PC-3 (cell line): ENCODE measurements around the gene PDGFB. TPM values are rescaled to one million over a fixed set of nuclear protein-coding genes. Genes with fewer than 3 reads are reported as not detected.

ENCODE experiments used
- ATAC-seq: fragments of 200-7000 bp; cut with Tn5 transposase; 2 replicates; pipeline ENCODE4 v1.9.1; 2020; ENCODE audit warnings: mild to moderate bottlenecking, moderate library complexity
- BruUV-seq: library from RNA; stranded (reverse); fragments of 400-500 nt; replicated peaks from 2 replicates; lab custom pipeline; 2021; lab: Mats Ljungman, UMichigan
- CTCF ChIA-PET: fragments of 300-600 bp; sonication (Branson Sonifier 250); formaldehyde crosslinking; loops from one replicate; lab custom pipeline; 2022; ENCODE audit warnings: antibody characterized with exemption; lab: Charles Lee
- POLR2A ChIA-PET: fragments of 300-600 bp; sonication (Branson Sonifier 250); formaldehyde crosslinking; loops from one replicate; lab custom pipeline; 2022; ENCODE audit warnings: antibody characterized with exemption; ENCODE audit not compliant: unreplicated experiment; lab: Charles Lee
- DNase-seq: peaks from one replicate; pipeline ENCODE4 v3.0.0-alpha.2; 2015
- H2AFZ ChIP-seq: fragments of 300-600 bp; sonication (generic); 2 replicates; pipeline ENCODE4 v1.6.0; 2016; ENCODE audit warnings: antibody characterized with exemption, low read length
- H3F3A ChIP-seq: fragments of 300-600 bp; sonication (generic); one replicate; pipeline ENCODE4 v1.6.0; 2017; ENCODE audit warnings: antibody characterized with exemption, low read length, control low read depth, mild to moderate bottlenecking; ENCODE audit not compliant: unreplicated experiment
- H3K27ac ChIP-seq: fragments of 300-600 bp; sonication (generic); 2 replicates; pipeline ENCODE4 v1.5.1; 2016; ENCODE audit warnings: mild to moderate bottlenecking, low read length
- H3K27me3 ChIP-seq: fragments of 300-600 bp; sonication (generic); 2 replicates; pipeline ENCODE4 v1.6.1; 2016; ENCODE audit warnings: low read length, mixed read lengths
- H3K36me3 ChIP-seq: fragments of 300-600 bp; sonication (generic); 2 replicates; pipeline ENCODE4 v1.6.1; 2016; ENCODE audit warnings: low read depth, mixed run types, low read length, mixed read lengths
- H3K4me1 ChIP-seq: fragments of 300-600 bp; sonication (generic); 2 replicates; pipeline ENCODE4 v1.5.1; 2016; ENCODE audit warnings: low read length; ENCODE audit not compliant: insufficient read depth
- H3K4me2 ChIP-seq: fragments of 300-600 bp; sonication (generic); 2 replicates; pipeline ENCODE4 v1.6.0; 2016; ENCODE audit warnings: low read length
- H3K4me3 ChIP-seq: fragments of 300-600 bp; sonication (generic); 2 replicates; pipeline ENCODE4 v1.5.1; 2016; ENCODE audit warnings: mild to moderate bottlenecking, low read length, mixed read lengths
- H3K79me2 ChIP-seq: fragments of 300-600 bp; sonication (generic); 2 replicates; pipeline ENCODE4 v1.6.1; 2017; ENCODE audit warnings: low read length, mixed read lengths
- H3K9ac ChIP-seq: fragments of 300-600 bp; sonication (generic); 2 replicates; pipeline ENCODE4 v1.6.0; 2016; ENCODE audit warnings: mild to moderate bottlenecking, low read length
- H3K9me2 ChIP-seq: fragments of 300-600 bp; sonication (generic); replicated peaks from 2 replicates; pipeline ENCODE4 v1.6.1; 2016; ENCODE audit warnings: mixed run types, low read length, mixed read lengths
- H3K9me3 ChIP-seq: fragments of 300-600 bp; sonication (generic); 2 replicates; pipeline ENCODE4 v1.6.1; 2016; ENCODE audit warnings: low read length, mixed read lengths
- H4K20me1 ChIP-seq: fragments of 300-600 bp; sonication (generic); 2 replicates; pipeline ENCODE4 v1.6.1; 2016; ENCODE audit warnings: low read length, mixed read lengths
- CTCF ChIP-seq: fragments of 300-600 bp; sonication (generic); conservative IDR thresholded peaks from 2 replicates; pipeline ENCODE4 v1.5.1; 2017; ENCODE audit warnings: antibody characterized with exemption, low read depth, mild to moderate bottlenecking, low read length
- EZH2 ChIP-seq: fragments of 300-600 bp; sonication (generic); IDR thresholded peaks from one replicate; pipeline ENCODE4 v1.6.1; 2017; ENCODE audit warnings: antibody characterized with exemption, mild to moderate bottlenecking, low read length; ENCODE audit not compliant: unreplicated experiment
- EZH2phosphoT487 ChIP-seq: fragments of 300-600 bp; sonication (generic); IDR thresholded peaks from 2 replicates; pipeline ENCODE4 v1.6.1; 2018; ENCODE audit warnings: mild to moderate bottlenecking, antibody characterized with exemption, low read length, borderline replicate concordance
- intact Hi-C: fragments of 100-400 bp; cut with micrococcal nuclease; formaldehyde crosslinking; loops from 2 replicates; pipeline ENCODE4 v1.9.0; 2023
- total RNA-seq: library from RNA; depleted of rRNA; stranded (reverse); fragments of >200 nt; gene quantifications from 2 replicates; pipeline ENCODE4 v1.2.3, GENCODE V29; 2014

Gene PDGFB
- total RNA-seq, 1 experiment from 2014 or later: 33.1 TPM

- Histone ChIP-seq H3K9ac (no peak overlapping the region), H2AFZ (no peak overlapping the region), H3K36me3 (peaks cover 3% of the 10 kb centered on the region; the same call in 1 of the 2 replicates), H3K9me3 (no peaks in the 10 kb centered on the region), H3F3A (no peaks in the 10 kb centered on the region), H3K79me2 (peaks cover 66% of the 10 kb centered on the region), H3K4me3 (no peak overlapping the region), H3K27me3 (no peaks in the 10 kb centered on the region), H3K27ac (no peak overlapping the region), H3K9me2 (no peaks in the 10 kb centered on the region), H4K20me1 (peaks cover 9% of the 10 kb centered on the region; the same call in 1 of the 2 replicates), H3K4me2 (no peak overlapping the region), H3K4me1 (peaks cover 30% of the 10 kb centered on the region)
- DNase-seq: no peak
- BruUV-seq: no TSS peak
- POLR2A ChIA-PET: no interaction called here
- intact Hi-C loops: no loop called here
- TF ChIP-seq EZH2phosphoT487 (no peak), CTCF (no peak), EZH2 (no peak)
- no peak for ATAC-seq
- CTCF ChIA-PET: no interaction called here
These were observed 8.2 kb downstream of the PDGFB start for GRCh38 chr22:39236321-39237317.

GRCh38 chr22:39234867-39235687 is 9.7 kb downstream of the PDGFB start:
- Histone ChIP-seq H3K9me3 (no peaks in the 10 kb centered on the region), H3K9ac (no peak overlapping the region), H3K4me3 (no peak overlapping the region), H2AFZ (no peak overlapping the region), H3K4me2 (no peak overlapping the region), H3K36me3 (peaks cover 3% of the 10 kb centered on the region; the same call in 1 of the 2 replicates), H3K79me2 (peaks cover 51% of the 10 kb centered on the region), H3K27ac (no peak overlapping the region), H3F3A (no peaks in the 10 kb centered on the region), H3K9me2 (no peaks in the 10 kb centered on the region), H3K27me3 (no peaks in the 10 kb centered on the region), H4K20me1 (peaks cover 9% of the 10 kb centered on the region; the same call in 1 of the 2 replicates), H3K4me1 (peaks cover 15% of the 10 kb centered on the region)
- DNase-seq (no peak), ATAC-seq (no peak)
- BruUV-seq: no TSS peak
- no peak for TF ChIP-seq EZH2
- no peak for TF ChIP-seq EZH2phosphoT487
- no peak for TF ChIP-seq CTCF
- ChIA-PET CTCF (no interaction called here), POLR2A (no interaction called here)
- intact Hi-C loops: no loop called here
